ENCODE data around the gene IL18RAP.

Gene IL18RAP

GRCh38 chr2:102387763-102388546, 35.0 kb upstream of the IL18RAP start:
- no peak overlapping the region for H3K27ac ChIP-seq (replicated peaks)
- TF ChIP-seq SPI1 (IDR thresholded peaks at IDR 0.05; ENCODE audit: borderline replicate concordance, low read depth): no peak
- TF ChIP-seq GABPA (IDR thresholded peaks at IDR 0.05; ENCODE audit: low read depth): no peak
- TF ChIP-seq, protein P1, sequence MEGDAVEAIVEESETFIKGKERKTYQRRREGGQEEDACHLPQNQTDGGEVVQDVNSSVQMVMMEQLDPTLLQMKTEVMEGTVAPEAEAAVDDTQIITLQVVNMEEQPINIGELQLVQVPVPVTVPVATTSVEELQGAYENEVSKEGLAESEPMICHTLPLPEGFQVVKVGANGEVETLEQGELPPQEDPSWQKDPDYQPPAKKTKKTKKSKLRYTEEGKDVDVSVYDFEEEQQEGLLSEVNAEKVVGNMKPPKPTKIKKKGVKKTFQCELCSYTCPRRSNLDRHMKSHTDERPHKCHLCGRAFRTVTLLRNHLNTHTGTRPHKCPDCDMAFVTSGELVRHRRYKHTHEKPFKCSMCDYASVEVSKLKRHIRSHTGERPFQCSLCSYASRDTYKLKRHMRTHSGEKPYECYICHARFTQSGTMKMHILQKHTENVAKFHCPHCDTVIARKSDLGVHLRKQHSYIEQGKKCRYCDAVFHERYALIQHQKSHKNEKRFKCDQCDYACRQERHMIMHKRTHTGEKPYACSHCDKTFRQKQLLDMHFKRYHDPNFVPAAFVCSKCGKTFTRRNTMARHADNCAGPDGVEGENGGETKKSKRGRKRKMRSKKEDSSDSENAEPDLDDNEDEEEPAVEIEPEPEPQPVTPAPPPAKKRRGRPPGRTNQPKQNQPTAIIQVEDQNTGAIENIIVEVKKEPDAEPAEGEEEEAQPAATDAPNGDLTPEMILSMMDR (IDR thresholded peaks at IDR 0.05; ENCODE audit: insufficient read depth, low read length): no peak
- TF ChIP-seq, protein P2, sequence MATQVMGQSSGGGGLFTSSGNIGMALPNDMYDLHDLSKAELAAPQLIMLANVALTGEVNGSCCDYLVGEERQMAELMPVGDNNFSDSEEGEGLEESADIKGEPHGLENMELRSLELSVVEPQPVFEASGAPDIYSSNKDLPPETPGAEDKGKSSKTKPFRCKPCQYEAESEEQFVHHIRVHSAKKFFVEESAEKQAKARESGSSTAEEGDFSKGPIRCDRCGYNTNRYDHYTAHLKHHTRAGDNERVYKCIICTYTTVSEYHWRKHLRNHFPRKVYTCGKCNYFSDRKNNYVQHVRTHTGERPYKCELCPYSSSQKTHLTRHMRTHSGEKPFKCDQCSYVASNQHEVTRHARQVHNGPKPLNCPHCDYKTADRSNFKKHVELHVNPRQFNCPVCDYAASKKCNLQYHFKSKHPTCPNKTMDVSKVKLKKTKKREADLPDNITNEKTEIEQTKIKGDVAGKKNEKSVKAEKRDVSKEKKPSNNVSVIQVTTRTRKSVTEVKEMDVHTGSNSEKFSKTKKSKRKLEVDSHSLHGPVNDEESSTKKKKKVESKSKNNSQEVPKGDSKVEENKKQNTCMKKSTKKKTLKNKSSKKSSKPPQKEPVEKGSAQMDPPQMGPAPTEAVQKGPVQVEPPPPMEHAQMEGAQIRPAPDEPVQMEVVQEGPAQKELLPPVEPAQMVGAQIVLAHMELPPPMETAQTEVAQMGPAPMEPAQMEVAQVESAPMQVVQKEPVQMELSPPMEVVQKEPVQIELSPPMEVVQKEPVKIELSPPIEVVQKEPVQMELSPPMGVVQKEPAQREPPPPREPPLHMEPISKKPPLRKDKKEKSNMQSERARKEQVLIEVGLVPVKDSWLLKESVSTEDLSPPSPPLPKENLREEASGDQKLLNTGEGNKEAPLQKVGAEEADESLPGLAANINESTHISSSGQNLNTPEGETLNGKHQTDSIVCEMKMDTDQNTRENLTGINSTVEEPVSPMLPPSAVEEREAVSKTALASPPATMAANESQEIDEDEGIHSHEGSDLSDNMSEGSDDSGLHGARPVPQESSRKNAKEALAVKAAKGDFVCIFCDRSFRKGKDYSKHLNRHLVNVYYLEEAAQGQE (IDR thresholded peaks at IDR 0.05; ENCODE audit: insufficient replicate concordance, low read depth): no peak
- H3K4me3 ChIP-seq (replicated peaks; ENCODE audit: insufficient read depth, low read length): no peak overlapping the region
- no peaks in the 10 kb centered on the region for H3K27me3 ChIP-seq (ENCODE audit: insufficient read depth, poor library complexity, severe bottlenecking)
- no peak for DNase-seq (ENCODE audit: low read depth in 1 of 2, low spot score in 1 of 2)

DNA sequence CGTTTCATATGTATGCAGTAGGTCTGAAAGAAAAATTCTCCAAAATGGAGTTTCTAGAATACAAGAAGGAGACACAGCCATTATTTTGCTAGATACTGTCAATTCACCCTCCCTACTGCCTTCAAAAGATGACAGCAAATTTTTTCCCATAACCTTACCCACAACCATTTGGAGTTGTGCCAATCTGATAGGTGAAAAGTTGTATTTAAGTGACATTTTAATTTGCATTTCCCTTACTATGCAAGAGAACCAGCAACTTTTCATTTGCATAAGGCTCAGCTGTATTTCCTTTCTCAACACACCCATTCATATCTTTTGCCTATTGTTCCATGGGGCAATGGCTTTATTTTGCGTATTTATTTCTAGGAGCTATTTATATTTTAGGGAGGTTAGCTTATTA, 31.4 kb upstream of the IL18RAP start:
- Histone ChIP-seq H3K4me3 (replicated peaks; ENCODE audit: insufficient read depth, low read length) (no peak overlapping the region), H3K27me3 (ENCODE audit: insufficient read depth, poor library complexity, severe bottlenecking) (no peaks in the 10 kb centered on the region), H3K27ac (replicated peaks) (no peak overlapping the region)
- TF ChIP-seq, protein P2 (IDR thresholded peaks at IDR 0.05; ENCODE audit: insufficient replicate concordance, low read depth): no peak
- TF ChIP-seq GABPA (IDR thresholded peaks at IDR 0.05; ENCODE audit: low read depth): no peak
- TF ChIP-seq POLR2AphosphoS5 (IDR thresholded peaks at IDR 0.05; ENCODE audit: low read depth): no peak
- no peak for TF ChIP-seq SPI1 (IDR thresholded peaks at IDR 0.05; ENCODE audit: borderline replicate concordance, low read depth)
- TF ChIP-seq, protein P1 (IDR thresholded peaks at IDR 0.05; ENCODE audit: insufficient read depth, low read length): no peak
- DNase-seq (ENCODE audit: low read depth in 1 of 2, low spot score in 1 of 2): no peak

DNA sequence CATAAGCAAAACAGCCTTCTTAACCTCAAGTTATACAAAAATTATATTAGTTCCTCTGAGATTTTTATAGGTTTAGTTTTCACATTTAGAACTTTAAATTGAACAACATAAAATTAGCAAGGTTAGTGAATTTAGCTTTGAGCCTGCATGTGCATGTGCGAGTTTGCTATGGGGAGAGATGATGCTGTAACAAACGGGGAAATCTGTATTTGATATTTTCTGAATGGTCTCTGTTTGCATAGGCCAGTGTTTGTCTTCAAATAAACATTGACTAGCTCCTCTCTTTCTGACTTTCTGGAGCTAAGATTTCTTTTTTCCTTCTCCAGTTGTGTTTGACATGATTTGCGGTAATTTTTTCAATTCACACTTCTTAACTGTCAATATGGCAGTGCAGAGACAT, 30.9 kb upstream of the IL18RAP start:
- DNase-seq (ENCODE audit: low read depth in 1 of 2, low spot score in 1 of 2): no peak
- TF ChIP-seq, protein P1 (IDR thresholded peaks at IDR 0.05; ENCODE audit: insufficient read depth, low read length): no peak
- no peak for TF ChIP-seq SPI1 (IDR thresholded peaks at IDR 0.05; ENCODE audit: borderline replicate concordance, low read depth)
- no peak for TF ChIP-seq POLR2AphosphoS5 (IDR thresholded peaks at IDR 0.05; ENCODE audit: low read depth)
- TF ChIP-seq, protein P2 (IDR thresholded peaks at IDR 0.05; ENCODE audit: insufficient replicate concordance, low read depth): no peak
- TF ChIP-seq GABPA (IDR thresholded peaks at IDR 0.05; ENCODE audit: low read depth): no peak
- H3K4me3 ChIP-seq (replicated peaks; ENCODE audit: insufficient read depth, low read length): no peak overlapping the region
- no peaks in the 10 kb centered on the region for H3K27me3 ChIP-seq (ENCODE audit: insufficient read depth, poor library complexity, severe bottlenecking)
- no peak overlapping the region for H3K27ac ChIP-seq (replicated peaks)

Measured in HL-60 (cell line).